ENCODE data around the gene STT3B.

Gene STT3B

DNA sequence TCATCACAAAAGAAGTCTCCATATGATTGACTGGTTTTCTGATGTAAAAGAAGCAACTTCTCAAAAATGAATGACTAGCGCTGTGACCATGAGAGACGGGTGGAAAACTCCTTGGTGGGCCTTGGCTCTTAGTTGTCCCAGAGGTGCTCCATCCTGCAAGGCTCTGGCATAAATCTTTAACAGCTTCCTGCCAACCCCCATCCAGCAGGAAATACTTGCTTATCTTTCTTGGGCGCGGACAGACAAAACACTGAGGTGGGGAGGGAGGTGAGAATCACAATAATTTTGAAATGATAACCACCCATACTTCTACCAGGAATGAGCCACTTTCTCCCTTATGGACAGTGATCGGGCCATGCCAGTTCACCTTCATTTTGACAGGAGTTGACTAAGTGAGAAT lies 128.6 kb downstream of the STT3B start:
- DNase-seq (ENCODE audit: low read depth, low spot score) = no peak
- no peak for TF ChIP-seq ZNF274 (IDR thresholded peaks at IDR 0.05; ENCODE audit: low read depth, low read length)
- TF ChIP-seq YY1 (IDR thresholded peaks at IDR 0.05; ENCODE audit: insufficient read depth, insufficient read length) = no peak
- TF ChIP-seq SUZ12 (IDR thresholded peaks at IDR 0.05; ENCODE audit: extremely low read depth, insufficient read depth, insufficient read length) = no peak
- no peaks in the 10 kb centered on the region for H3K9me3 ChIP-seq (ENCODE audit: insufficient read depth, low read length)
- no peaks in the 10 kb centered on the region for H3K4me1 ChIP-seq (ENCODE audit: insufficient read depth, insufficient read length)
- H3K27me3 ChIP-seq (ENCODE audit: insufficient read depth, insufficient read length) = no peaks in the 10 kb centered on the region
- H3K4me3 ChIP-seq (ENCODE audit: insufficient read length, low read depth) = no peak overlapping the region
- peaks cover 19% of the 10 kb centered on the region for H3K36me3 ChIP-seq (ENCODE audit: insufficient read depth, insufficient read length, low read length)
- no peak overlapping the region for H3K9ac ChIP-seq (ENCODE audit: insufficient read length, low read depth)

DNA sequence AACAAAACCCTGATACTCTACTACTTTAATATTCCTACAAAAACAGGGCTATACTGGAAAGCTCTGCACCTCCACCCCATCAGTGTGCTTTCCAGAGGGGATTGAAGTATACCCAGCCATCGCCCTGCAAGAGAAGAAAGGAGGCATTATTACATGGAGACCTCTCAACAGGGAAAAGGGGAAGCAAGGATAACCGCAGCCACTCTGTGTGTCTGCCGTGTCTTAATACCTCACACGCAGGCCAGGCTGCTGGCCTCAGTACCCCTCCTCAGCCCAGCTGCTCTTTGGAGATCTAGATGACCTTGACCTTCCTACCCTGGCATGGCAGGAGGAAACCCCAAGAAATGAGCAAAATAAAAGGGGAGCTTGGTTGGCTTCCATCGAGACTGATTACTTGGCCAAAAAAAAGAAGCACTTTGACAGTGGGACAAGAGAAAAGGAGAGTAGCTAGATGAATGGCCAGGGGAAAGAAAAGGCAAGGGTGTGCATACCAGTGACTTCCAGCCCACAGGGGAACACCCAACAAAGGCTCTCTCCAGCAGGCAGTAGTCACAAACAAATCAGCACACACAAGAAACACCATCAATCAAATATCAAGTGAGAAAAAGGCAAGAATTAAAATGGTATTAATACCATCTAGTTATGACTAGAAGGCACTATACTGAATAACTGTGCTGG lies 129.4 kb downstream of the STT3B start:
- DNase-seq (ENCODE audit: low read depth, low spot score) = no peak
- Histone ChIP-seq H3K27me3 (ENCODE audit: insufficient read depth, insufficient read length) (no peaks in the 10 kb centered on the region), H3K36me3 (ENCODE audit: insufficient read depth, insufficient read length, low read length) (peaks cover 21% of the 10 kb centered on the region), H3K4me1 (ENCODE audit: insufficient read depth, insufficient read length) (no peaks in the 10 kb centered on the region), H3K4me3 (ENCODE audit: insufficient read length, low read depth) (no peak overlapping the region), H3K9ac (ENCODE audit: insufficient read length, low read depth) (no peak overlapping the region), H3K9me3 (ENCODE audit: insufficient read depth, low read length) (no peaks in the 10 kb centered on the region)
- no peak for TF ChIP-seq SUZ12 (IDR thresholded peaks at IDR 0.05; ENCODE audit: extremely low read depth, insufficient read depth, insufficient read length)
- no peak for TF ChIP-seq ZNF274 (IDR thresholded peaks at IDR 0.05; ENCODE audit: low read depth, low read length)
- no peak for TF ChIP-seq YY1 (IDR thresholded peaks at IDR 0.05; ENCODE audit: insufficient read depth, insufficient read length)

DNA sequence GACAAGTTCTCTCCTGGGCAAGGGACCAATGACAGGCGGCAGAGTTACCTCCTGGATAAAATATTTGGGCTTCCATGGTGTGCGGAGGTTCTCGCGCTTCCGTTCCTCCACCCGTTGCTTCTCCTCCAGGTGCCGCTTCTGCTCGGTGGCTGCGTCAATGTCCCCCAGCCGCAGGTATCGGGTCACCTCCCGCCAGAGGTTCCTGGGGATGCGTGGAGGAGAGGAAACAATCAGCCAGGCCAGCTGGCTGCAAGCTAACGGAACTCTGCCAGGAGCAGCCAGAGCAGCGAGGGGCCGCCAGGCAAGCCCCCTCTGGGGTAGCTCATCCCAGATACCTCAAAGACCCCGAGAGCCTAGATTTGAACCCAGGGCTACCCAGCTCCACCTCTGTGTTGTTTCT lies 131.3 kb downstream of the STT3B start:
- H3K27me3 ChIP-seq (ENCODE audit: insufficient read depth, insufficient read length) = no peaks in the 10 kb centered on the region
- TF ChIP-seq SUZ12 (IDR thresholded peaks at IDR 0.05; ENCODE audit: extremely low read depth, insufficient read depth, insufficient read length) (no peak), YY1 (IDR thresholded peaks at IDR 0.05; ENCODE audit: insufficient read depth, insufficient read length) (no peak), ZNF274 (IDR thresholded peaks at IDR 0.05; ENCODE audit: low read depth, low read length) (no peak)
- H3K36me3 ChIP-seq (ENCODE audit: insufficient read depth, insufficient read length, low read length) = peaks cover 21% of the 10 kb centered on the region
- H3K4me3 ChIP-seq (ENCODE audit: insufficient read length, low read depth) = no peak overlapping the region
- H3K4me1 ChIP-seq (ENCODE audit: insufficient read depth, insufficient read length) = no peaks in the 10 kb centered on the region
- H3K9me3 ChIP-seq (ENCODE audit: insufficient read depth, low read length) = no peaks in the 10 kb centered on the region
- H3K9ac ChIP-seq (ENCODE audit: insufficient read length, low read depth) = no peak overlapping the region
- no peak for DNase-seq (ENCODE audit: low read depth, low spot score)

GRCh38 chr3:31667582-31667981 lies 134.9 kb downstream of the STT3B start:
- DNase-seq (ENCODE audit: low read depth, low spot score) = no peak
- Histone ChIP-seq H3K36me3 (ENCODE audit: insufficient read depth, insufficient read length, low read length) (peaks cover 21% of the 10 kb centered on the region), H3K9ac (ENCODE audit: insufficient read length, low read depth) (no peak overlapping the region), H3K4me3 (ENCODE audit: insufficient read length, low read depth) (no peak overlapping the region), H3K9me3 (ENCODE audit: insufficient read depth, low read length) (no peaks in the 10 kb centered on the region), H3K27me3 (ENCODE audit: insufficient read depth, insufficient read length) (no peaks in the 10 kb centered on the region), H3K4me1 (ENCODE audit: insufficient read depth, insufficient read length) (no peaks in the 10 kb centered on the region)
- TF ChIP-seq ZNF274 (IDR thresholded peaks at IDR 0.05; ENCODE audit: low read depth, low read length) (no peak), YY1 (IDR thresholded peaks at IDR 0.05; ENCODE audit: insufficient read depth, insufficient read length) (no peak), SUZ12 (IDR thresholded peaks at IDR 0.05; ENCODE audit: extremely low read depth, insufficient read depth, insufficient read length) (no peak)

DNA sequence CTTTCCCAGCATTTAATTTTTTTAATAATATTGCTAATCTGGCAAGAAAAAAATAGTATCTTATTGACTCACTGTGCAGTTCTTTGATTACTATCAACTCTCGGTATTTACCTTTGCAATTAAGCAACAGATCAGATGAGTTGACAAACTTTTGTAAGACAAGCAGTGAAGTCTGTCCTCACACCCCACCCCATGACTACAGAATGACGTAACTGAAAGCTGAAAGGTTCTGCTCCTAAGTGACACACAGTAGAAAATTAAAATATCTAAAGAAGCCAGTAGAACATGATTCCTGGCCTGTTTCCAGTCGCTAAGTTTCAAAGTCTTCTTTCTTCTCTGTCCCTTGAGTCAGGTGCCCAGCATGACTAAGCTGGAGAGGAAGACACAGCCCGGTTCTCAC lies 135.5 kb downstream of the STT3B start:
- Histone ChIP-seq H3K36me3 (ENCODE audit: insufficient read depth, insufficient read length, low read length) (peaks cover 21% of the 10 kb centered on the region), H3K9ac (ENCODE audit: insufficient read length, low read depth) (no peak overlapping the region), H3K4me3 (ENCODE audit: insufficient read length, low read depth) (no peak overlapping the region), H3K4me1 (ENCODE audit: insufficient read depth, insufficient read length) (no peaks in the 10 kb centered on the region), H3K27me3 (ENCODE audit: insufficient read depth, insufficient read length) (no peaks in the 10 kb centered on the region), H3K9me3 (ENCODE audit: insufficient read depth, low read length) (no peaks in the 10 kb centered on the region)
- no peak for DNase-seq (ENCODE audit: low read depth, low spot score)
- TF ChIP-seq ZNF274 (IDR thresholded peaks at IDR 0.05; ENCODE audit: low read depth, low read length) (no peak), YY1 (IDR thresholded peaks at IDR 0.05; ENCODE audit: insufficient read depth, insufficient read length) (no peak), SUZ12 (IDR thresholded peaks at IDR 0.05; ENCODE audit: extremely low read depth, insufficient read depth, insufficient read length) (no peak)

GRCh38 chr3:31670136-31670535 lies 137.4 kb downstream of the STT3B start:
- no peaks in the 10 kb centered on the region for H3K9me3 ChIP-seq (ENCODE audit: insufficient read depth, low read length)
- TF ChIP-seq ZNF274 (IDR thresholded peaks at IDR 0.05; ENCODE audit: low read depth, low read length) (no peak), YY1 (IDR thresholded peaks at IDR 0.05; ENCODE audit: insufficient read depth, insufficient read length) (no peak), SUZ12 (IDR thresholded peaks at IDR 0.05; ENCODE audit: extremely low read depth, insufficient read depth, insufficient read length) (no peak)
- no peak overlapping the region for H3K4me3 ChIP-seq (ENCODE audit: insufficient read length, low read depth)
- H3K4me1 ChIP-seq (ENCODE audit: insufficient read depth, insufficient read length) = no peaks in the 10 kb centered on the region
- H3K9ac ChIP-seq (ENCODE audit: insufficient read length, low read depth) = no peak overlapping the region
- no peaks in the 10 kb centered on the region for H3K27me3 ChIP-seq (ENCODE audit: insufficient read depth, insufficient read length)
- peaks cover 19% of the 10 kb centered on the region for H3K36me3 ChIP-seq (ENCODE audit: insufficient read depth, insufficient read length, low read length)
- no peak for DNase-seq (ENCODE audit: low read depth, low spot score)

DNA sequence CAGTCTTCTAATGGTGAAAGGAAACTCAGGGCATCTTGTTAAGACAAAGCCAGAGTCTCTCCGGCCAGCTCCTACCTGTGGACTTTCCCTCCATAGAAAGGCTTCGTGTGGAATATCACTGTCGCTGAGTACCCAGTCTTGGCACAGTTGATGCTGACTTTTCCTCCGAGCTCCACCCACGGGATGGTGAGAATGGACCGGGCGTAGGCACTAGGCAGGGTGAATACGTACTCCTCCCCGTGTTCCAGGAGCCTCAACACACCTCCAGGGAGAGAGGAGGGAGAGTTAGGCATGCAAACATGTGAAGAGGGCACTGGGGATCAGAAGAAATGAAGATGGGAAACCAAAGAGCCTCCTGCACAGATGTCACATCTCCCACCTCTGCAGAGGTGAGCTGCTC lies 138.0 kb downstream of the STT3B start:
- H3K9ac ChIP-seq (ENCODE audit: insufficient read length, low read depth) = no peak overlapping the region
- no peaks in the 10 kb centered on the region for H3K4me1 ChIP-seq (ENCODE audit: insufficient read depth, insufficient read length)
- peaks cover 19% of the 10 kb centered on the region for H3K36me3 ChIP-seq (ENCODE audit: insufficient read depth, insufficient read length, low read length)
- no peak overlapping the region for H3K4me3 ChIP-seq (ENCODE audit: insufficient read length, low read depth)
- TF ChIP-seq ZNF274 (IDR thresholded peaks at IDR 0.05; ENCODE audit: low read depth, low read length) (no peak), SUZ12 (IDR thresholded peaks at IDR 0.05; ENCODE audit: extremely low read depth, insufficient read depth, insufficient read length) (no peak), YY1 (IDR thresholded peaks at IDR 0.05; ENCODE audit: insufficient read depth, insufficient read length) (no peak)
- H3K9me3 ChIP-seq (ENCODE audit: insufficient read depth, low read length) = no peaks in the 10 kb centered on the region
- H3K27me3 ChIP-seq (ENCODE audit: insufficient read depth, insufficient read length) = no peaks in the 10 kb centered on the region
- DNase-seq (ENCODE audit: low read depth, low spot score) = no peak

Data from NT2/D1 (cell line).